Stimulated activated naive B cell treated with anti-CD40 and anti-IgM and Interleukin-4, amounts not matched to agents 10 μg/mL and 1 μg/mL and 100 μg/mL, for 72 hours (primary cell): ENCODE measurements around the gene CHST12.
"Not testable (repeated sequence)": the region's sequence is repeated elsewhere in the genome, so short reads cannot be mapped to it uniquely, and the experiment has no call there.

ENCODE experiments used
- ATAC-seq, 2 donors: fragments of 150-1000 bp; cut with Tn5 transposase; replicated peaks; 2 replicates each; pipeline ENCODE4 v1.10.0; 2021; ENCODE audit warnings: moderate library complexity in 1 of 2
- DNase-seq: peaks from one replicate; pipeline ENCODE4 v3.0.0; 2021
- H3K27ac Mint-ChIP-seq: one replicate; pipeline ENCODE4 v1.8.0; 2022; ENCODE audit warnings: mild to moderate bottlenecking, mixed read lengths
- H3K27me3 Mint-ChIP-seq, 2 donors: one replicate each; pipeline ENCODE4 v1.8.0; 2022; ENCODE audit warnings: mixed read lengths in 2 of 2
- H3K36me3 Mint-ChIP-seq, 2 donors: one replicate each; pipeline ENCODE4 v1.8.0; 2022; ENCODE audit warnings: mixed read lengths in 2 of 2, mild to moderate bottlenecking in 1 of 2
- H3K4me1 Mint-ChIP-seq, 2 donors: one replicate each; pipeline ENCODE4 v1.8.0; 2022; ENCODE audit warnings: mixed read lengths in 2 of 2, mild to moderate bottlenecking in 1 of 2
- H3K4me3 Mint-ChIP-seq, 2 donors: one replicate each; pipeline ENCODE4 v1.8.0; 2022; ENCODE audit warnings: mild to moderate bottlenecking in 2 of 2, mixed read lengths in 2 of 2, moderate library complexity in 1 of 2
- H3K9me3 Mint-ChIP-seq, 2 donors: one replicate each; pipeline ENCODE4 v1.8.0; 2022; ENCODE audit warnings: mixed read lengths in 2 of 2, mild to moderate bottlenecking in 1 of 2

The CHST12 gene

DNA sequence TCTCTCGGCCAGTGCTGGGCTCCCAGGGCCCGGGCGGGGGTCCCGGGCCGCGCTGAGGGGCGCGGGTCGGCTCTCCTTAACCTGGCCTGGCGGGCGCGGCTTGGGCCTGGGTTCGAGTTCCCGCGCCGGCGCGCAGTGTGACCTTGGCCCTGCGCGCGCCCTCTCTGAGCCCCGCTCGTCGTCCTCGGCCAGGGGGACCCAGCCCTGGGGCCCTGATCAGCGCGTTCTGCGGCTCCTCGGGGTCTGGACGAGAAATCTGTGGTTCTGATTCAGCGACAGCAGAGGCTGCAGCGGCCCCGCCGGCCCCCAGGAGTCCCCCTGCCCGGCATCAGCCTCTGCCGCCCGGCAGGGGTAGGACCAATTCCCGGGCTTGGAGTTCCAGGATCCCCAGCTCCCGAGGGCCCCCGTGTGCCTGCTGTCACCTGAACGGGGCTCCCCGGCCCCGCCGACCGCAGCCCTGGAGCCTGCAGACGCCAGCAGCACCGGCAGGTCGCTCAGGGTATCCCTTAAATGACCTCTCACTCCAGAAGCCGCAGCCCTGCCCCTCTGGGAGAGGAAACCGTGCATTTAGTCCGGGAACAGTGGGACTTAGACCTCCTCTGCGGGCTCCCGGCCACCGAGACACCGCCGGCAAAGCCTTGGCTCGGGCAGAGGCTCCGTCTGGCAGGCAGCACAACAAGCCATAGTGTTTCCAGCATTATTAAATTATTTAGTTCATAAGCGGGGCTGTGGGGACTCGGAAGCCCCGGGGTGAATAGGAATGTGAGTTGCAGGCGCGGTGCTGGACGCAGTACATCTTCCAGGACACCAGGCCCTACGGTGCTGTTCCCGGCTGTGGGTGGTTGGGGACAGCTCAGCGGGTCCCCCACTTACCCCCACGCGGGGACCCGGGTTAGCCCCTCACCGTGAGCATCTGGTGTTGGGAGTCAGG, 572 bp downstream of the CHST12 start:
- peak; percentile 16 for DNase-seq
- Mint-ChIP-seq H3K9me3 (peaks cover 4 to 7% of the 10 kb centered on the region in 2 donors), H3K4me3 (peak overlapping the region; percentile 55 to 90), H3K27ac (peak overlapping the region; percentile 68), H3K4me1 (peaks cover 44 to 53% of the 10 kb centered on the region in 2 donors), H3K36me3 (peaks cover 0 to 9% of the 10 kb centered on the region in 2 donors), H3K27me3 (no peaks in the 10 kb centered on the region)
- ATAC-seq, result peak; percentile 40 to 42

DNA sequence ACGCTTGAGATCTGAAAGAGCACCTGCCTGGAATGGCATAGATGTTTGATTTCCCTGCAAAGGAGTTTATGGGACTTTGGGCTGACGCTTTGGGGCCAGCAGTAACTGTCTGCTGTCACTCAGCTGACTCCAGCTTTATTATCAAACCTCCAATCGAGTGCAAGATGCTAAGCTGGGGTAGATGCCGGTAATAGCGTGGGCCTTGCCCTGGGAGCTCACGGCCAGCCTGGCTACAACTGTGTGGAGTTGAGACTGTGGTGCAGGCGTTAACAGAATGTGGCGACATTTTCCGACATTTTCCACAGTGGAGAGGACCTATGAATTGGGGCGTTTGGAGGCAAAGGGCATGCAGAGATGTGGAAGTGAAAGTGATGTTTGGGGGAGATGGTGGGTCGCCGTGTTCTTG, 1.3 kb downstream of the CHST12 start:
- peaks cover 45 to 56% of the 10 kb centered on the region in 2 donors for H3K4me1 Mint-ChIP-seq
- peak overlapping the region; percentile 55 to 69 for H3K4me3 Mint-ChIP-seq
- no peak for ATAC-seq
- peaks cover 4 to 7% of the 10 kb centered on the region in 2 donors for H3K9me3 Mint-ChIP-seq
- DNase-seq, result no peak
- H3K36me3 Mint-ChIP-seq, result peaks cover 0 to 9% of the 10 kb centered on the region in 2 donors
- peak overlapping the region; percentile 72 for H3K27ac Mint-ChIP-seq
- H3K27me3 Mint-ChIP-seq, result no peaks in the 10 kb centered on the region

DNA sequence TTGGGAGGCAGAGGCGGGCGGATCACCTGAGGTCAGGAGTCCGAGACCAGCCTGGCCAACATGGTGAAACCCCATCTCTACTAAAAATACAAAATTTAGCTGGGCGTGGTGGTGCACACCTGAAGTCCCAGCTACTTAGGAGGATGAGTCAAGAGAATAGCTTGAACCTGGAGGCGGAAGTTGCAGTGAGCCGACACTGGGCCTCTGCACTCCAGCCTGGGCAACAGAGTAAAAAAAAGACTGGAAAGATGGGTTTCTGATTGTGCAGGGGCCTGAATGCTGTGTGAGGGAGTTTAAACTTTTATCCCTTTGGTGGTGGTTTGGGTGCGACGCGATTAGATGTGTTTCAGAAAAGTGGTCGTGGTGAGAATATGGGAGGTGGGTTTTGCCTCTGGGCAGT, 1.8 kb downstream of the CHST12 start:
- H3K9me3 Mint-ChIP-seq, result peaks cover 4 to 7% of the 10 kb centered on the region in 2 donors
- peaks cover 0 to 9% of the 10 kb centered on the region in 2 donors for H3K36me3 Mint-ChIP-seq
- DNase-seq (no peak), ATAC-seq (no peak)
- H3K4me3 Mint-ChIP-seq, result peak overlapping the region; percentile 55 to 69
- peaks cover 45 to 56% of the 10 kb centered on the region in 2 donors for H3K4me1 Mint-ChIP-seq
- peak overlapping the region; percentile 72 for H3K27ac Mint-ChIP-seq
- H3K27me3 Mint-ChIP-seq, result no peaks in the 10 kb centered on the region

DNA sequence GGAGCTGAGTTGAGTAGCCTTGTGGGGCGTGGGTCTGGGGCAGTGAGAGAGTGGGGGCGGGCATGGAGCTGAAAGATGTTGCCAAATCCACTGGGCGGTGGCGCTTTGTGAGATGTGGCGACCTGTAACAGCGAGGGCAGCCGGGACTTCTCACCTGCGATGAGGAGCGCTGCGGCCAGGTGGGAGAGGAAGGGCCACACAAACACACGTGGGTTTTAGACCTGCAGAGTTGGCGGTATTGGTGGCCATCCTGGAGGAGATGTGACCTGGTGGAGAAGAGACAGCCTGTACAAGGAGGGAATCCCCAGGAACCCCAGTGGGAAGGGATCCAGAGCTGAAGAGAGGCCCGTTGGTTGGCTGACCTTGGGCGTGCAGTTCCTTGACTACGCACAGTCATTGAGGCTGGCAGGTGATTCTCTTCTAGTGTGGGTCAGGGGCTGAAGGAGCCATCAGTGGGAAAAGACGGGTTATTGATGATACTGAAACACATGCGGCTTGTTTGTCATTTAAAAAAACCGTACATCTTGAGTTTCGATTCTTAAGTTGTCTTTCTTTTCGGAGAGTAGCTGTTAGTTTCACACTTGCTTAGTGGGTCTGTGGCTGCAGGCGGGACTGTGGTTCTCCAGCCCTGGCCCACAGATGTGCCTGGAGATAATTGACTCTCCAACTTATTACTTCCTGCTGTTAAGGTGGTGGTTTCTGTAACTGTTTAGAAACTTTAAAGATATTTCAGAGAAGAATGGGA, 2.4 kb downstream of the CHST12 start:
- Mint-ChIP-seq H3K27ac (peak overlapping the region; percentile 72), H3K27me3 (no peaks in the 10 kb centered on the region), H3K9me3 (peaks cover 4 to 7% of the 10 kb centered on the region in 2 donors), H3K4me3 (peak overlapping the region; percentile 55 to 69), H3K4me1 (peaks cover 48 to 61% of the 10 kb centered on the region in 2 donors), H3K36me3 (peaks cover 0 to 9% of the 10 kb centered on the region in 2 donors)
- DNase-seq (peak; percentile 49), ATAC-seq (peak; percentile 56 to 59)

DNA sequence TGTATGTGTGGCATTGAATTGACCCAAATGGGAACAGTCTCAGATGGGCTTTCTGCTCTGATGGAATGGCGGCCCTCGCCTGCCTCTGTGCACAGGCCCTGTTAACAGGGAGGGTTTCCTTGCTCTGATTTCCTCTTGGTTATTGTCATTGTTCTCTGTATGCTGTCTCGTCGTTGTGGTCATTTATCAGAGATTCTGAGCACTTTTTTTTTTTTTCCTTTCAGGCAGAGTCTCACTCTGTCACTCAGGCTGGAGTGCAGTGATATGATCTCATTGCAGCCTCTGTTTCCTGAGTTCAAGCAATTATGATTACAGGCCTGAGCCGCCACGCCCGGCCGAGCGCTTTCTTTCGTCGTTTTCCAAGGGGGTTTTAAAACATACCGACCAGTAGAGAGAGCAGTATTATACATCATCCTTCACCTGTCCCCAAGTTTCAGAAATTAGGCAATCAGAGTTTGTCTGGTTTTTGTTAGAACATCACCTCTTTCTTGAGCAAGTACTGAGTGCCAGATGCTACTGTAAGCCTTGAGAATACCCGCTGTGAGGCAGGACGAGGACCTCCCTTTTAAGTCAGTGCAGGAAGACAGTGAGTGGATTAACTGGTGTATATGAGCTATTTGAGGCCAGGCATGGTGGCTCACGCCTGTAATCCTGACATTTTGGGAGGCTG, 6.5 kb downstream of the CHST12 start:
- H3K4me3 Mint-ChIP-seq, result peak overlapping the region in 1 of 2 donors; percentile 18
- peaks cover 42 to 79% of the 10 kb centered on the region in 2 donors for H3K4me1 Mint-ChIP-seq
- H3K9me3 Mint-ChIP-seq, result peaks cover 2 to 4% of the 10 kb centered on the region in 2 donors
- H3K27ac Mint-ChIP-seq, result peak overlapping the region; percentile 75
- no peaks in the 10 kb centered on the region for H3K27me3 Mint-ChIP-seq
- ATAC-seq (no peak), DNase-seq (no peak)
- peaks cover 0 to 13% of the 10 kb centered on the region in 2 donors for H3K36me3 Mint-ChIP-seq

DNA sequence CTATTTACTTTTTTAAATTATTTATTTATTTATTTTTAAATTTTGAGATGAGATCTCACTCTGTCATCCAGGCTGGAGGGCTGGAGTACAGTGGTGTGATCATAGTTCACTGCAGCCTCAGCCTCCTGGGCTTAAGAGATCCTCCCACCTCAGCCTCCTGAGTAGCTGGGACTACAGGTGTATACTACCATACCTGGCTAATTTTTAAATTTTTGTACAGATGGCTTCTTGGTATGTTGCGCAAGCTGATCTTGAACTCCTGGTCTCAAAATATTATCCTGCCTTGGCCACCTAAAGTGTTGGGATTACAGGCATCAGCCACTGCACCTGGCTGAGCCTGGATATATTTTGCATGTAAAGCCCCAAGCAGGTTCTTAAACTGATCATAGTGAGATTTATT, 7.6 kb downstream of the CHST12 start:
- no peak for ATAC-seq

DNA sequence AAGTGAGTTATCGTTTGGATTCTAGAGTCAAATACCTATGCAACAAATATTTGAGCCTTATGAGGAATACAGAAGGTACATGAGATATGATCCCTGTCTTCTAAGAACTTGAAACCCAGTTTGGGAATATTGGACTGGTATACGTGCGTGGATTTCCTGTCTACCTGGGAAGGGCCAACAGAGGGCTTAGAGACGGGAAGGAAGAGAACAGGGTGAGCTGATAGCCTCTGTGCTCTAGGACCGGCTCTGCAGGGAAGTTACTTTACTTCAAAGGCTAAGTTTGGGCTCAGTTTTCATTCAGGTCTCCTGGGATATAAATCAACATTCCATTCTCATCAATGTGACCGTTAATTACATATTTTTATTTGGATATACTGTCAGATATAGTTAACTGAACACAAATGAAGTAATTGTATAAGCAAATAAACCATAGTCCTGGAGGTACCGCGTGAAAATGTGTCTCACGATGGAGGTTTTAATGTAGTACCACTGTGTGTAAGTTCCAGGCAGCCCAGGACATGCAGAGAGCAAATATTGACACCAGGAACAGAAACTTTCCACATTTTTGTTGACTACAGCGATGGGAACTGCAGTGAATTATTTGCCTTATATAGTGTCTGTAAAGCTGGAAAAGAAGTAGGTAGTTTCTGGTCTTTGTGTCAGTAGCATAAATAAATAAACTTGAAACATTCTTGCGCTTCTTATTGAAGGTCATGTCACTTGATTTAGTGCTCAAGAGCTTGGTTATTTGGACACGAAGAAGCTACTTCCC, 8.6 kb downstream of the CHST12 start:
- no peaks in the 10 kb centered on the region for H3K27me3 Mint-ChIP-seq
- H3K4me1 Mint-ChIP-seq, result peaks cover 33 to 68% of the 10 kb centered on the region in 2 donors
- H3K9me3 Mint-ChIP-seq, result peaks cover 0 to 1% of the 10 kb centered on the region in 2 donors
- ATAC-seq (no peak), DNase-seq (no peak)
- H3K36me3 Mint-ChIP-seq, result peaks cover 0 to 15% of the 10 kb centered on the region in 2 donors
- no peak overlapping the region for H3K27ac Mint-ChIP-seq
- H3K4me3 Mint-ChIP-seq, result no peak overlapping the region

More for the DNA sequence above, 7.6 kb downstream of the CHST12 start:
- Mint-ChIP-seq H3K4me1 (peaks cover 33 to 70% of the 10 kb centered on the region in 2 donors), H3K36me3 (peaks cover 0 to 13% of the 10 kb centered on the region in 2 donors), H3K9me3 (peaks cover 0 to 4% of the 10 kb centered on the region in 2 donors), H3K4me3 (no peak overlapping the region), H3K27ac (no peak overlapping the region), H3K27me3 (no peaks in the 10 kb centered on the region)
- no peak for DNase-seq

DNA sequence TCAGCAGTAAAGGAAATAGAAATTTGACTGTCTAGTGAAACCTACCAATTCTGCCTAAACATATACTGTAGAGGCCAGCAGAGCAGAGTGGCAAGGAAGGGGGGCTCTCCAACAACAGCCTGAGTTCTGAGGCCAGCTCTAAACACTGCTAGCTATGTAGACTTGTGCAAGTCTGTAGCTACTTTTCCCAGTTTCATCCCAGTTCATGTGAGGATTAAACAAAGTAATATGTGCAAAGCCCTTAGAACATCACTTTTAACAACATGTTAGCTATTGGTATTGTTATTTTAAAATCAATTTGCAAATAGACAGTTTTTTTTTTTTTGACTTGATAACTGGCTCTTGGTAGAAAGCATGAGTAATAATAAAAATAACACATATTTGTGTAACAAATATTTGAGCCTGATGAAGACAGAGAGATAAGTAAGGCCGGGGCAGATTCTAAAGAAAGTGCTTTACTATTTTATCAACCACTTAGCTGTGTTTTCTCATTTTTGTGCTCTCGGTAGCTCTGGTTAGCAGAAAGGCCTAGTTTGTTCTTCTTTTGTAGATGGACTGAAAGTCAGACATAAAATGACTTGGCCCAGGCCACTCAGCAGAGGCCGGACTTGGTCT, 9.3 kb downstream of the CHST12 start:
- no peak for DNase-seq
- ATAC-seq, result no peak
- H3K9me3 Mint-ChIP-seq, result no peaks in the 10 kb centered on the region
- peaks cover 32 to 65% of the 10 kb centered on the region in 2 donors for H3K4me1 Mint-ChIP-seq
- H3K27ac Mint-ChIP-seq, result no peak overlapping the region
- no peaks in the 10 kb centered on the region for H3K27me3 Mint-ChIP-seq
- peaks cover 0 to 13% of the 10 kb centered on the region in 2 donors for H3K36me3 Mint-ChIP-seq
- no peak overlapping the region for H3K4me3 Mint-ChIP-seq

DNA sequence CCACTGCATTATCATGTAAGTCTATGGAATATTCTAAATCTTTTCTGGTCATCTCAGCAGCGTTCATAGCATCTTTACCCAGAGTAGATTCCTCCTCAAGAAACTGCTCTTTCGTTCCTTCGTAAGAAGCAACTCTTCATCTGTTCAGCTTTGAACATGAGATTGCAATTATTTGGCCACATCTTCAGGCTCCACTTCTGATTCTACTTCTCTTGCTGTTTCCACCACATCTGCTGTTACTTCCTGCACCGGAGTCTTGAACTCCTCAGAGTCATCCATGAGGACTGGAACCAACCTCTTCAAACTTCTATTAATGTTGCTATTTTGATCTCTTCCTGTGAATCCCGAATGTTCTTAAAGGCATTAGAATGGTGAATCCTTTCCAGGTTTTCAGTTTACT, 12.7 kb downstream of the CHST12 start:
- no peaks in the 10 kb centered on the region for H3K9me3 Mint-ChIP-seq
- ATAC-seq (no peak), DNase-seq (no peak)
- H3K4me1 Mint-ChIP-seq, result peaks cover 11 to 44% of the 10 kb centered on the region in 2 donors
- no peak overlapping the region for H3K4me3 Mint-ChIP-seq
- H3K27ac Mint-ChIP-seq, result no peak overlapping the region
- peaks cover 0 to 8% of the 10 kb centered on the region in 2 donors for H3K36me3 Mint-ChIP-seq
- H3K27me3 Mint-ChIP-seq, result no peaks in the 10 kb centered on the region

DNA sequence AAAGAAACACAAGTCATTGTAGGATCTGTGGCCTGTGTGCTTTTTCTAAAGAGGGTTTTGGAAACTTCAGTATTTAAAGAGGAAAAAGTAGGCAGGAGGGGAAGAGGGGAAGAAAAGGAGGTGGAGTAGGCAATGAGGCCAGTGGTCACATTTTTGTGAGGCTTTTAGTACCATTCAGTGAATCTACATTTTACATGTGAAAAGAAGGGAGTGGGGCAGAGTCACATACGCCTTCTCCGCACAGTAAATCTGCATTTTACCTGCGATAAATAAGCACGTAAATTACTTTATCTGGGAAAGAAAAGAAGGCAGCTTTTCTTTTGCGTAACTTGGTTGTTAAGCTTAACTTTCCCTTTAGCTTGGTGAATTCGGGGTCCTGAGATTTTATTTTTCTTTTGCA, 13.2 kb downstream of the CHST12 start:
- no peak for ATAC-seq
- DNase-seq, result no peak
- H3K27me3 Mint-ChIP-seq, result no peaks in the 10 kb centered on the region
- no peak overlapping the region for H3K4me3 Mint-ChIP-seq
- H3K4me1 Mint-ChIP-seq, result peaks cover 11 to 44% of the 10 kb centered on the region in 2 donors
- no peaks in the 10 kb centered on the region for H3K9me3 Mint-ChIP-seq
- H3K36me3 Mint-ChIP-seq, result peaks cover 0 to 8% of the 10 kb centered on the region in 2 donors
- H3K27ac Mint-ChIP-seq, result no peak overlapping the region

DNA sequence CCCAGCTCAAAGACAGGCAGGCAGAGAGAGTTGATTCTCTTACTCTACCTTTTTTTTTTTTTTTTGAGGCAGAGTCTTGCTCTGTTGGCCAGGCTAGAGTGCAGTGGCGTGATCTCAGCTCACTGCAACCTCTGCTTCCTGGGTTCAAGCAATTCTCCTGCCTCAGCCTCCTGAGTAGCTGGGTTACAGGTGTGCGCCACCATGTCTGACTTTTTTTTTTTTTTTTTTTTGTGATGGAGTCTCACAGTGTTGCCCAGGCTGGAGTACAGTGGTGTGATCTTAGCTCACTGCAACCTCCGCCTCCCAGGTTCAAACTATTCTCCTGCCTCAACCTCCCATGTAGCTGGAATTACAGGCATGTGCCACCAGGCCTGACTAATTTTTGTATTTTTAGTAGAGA, 13.8 kb downstream of the CHST12 start:
- not testable (repeated sequence) for DNase-seq, ATAC-seq, H3K4me3 Mint-ChIP-seq, H3K27ac Mint-ChIP-seq, H3K27me3 Mint-ChIP-seq, H3K9me3 Mint-ChIP-seq
- Mint-ChIP-seq H3K36me3 (peaks cover 1 to 11% of the 10 kb centered on the region in 2 donors), H3K4me1 (peaks cover 14 to 49% of the 10 kb centered on the region in 2 donors)

DNA sequence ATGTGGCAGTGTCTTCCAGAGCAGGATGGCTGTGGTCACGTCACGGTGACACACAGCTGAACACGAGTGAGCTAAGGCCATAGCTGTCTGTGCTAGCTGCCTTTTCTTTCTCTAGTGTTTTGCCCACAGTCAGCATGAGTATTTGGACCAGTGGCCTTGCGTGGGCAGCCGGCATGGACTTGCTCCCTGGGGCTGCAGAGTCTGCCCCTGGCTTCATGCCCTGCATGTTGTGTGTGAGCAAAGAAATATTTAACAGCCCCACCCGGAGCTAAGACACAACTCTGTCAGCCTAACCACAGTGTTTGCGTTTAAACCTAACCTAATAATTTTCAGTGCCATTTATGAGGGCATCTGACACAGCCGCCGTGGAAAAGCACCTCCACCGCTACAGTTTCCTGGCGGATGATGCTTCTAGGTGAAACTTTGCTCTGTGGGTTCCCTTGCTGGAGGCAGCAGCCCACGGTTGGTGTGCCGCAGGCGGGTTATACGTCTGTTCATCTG, 14.6 kb downstream of the CHST12 start:
- no peak overlapping the region for H3K27ac Mint-ChIP-seq
- DNase-seq (no peak), ATAC-seq (no peak)
- H3K36me3 Mint-ChIP-seq, result peaks cover 1 to 11% of the 10 kb centered on the region in 2 donors
- H3K4me3 Mint-ChIP-seq, result no peak overlapping the region
- H3K4me1 Mint-ChIP-seq, result peaks cover 13 to 42% of the 10 kb centered on the region in 2 donors
- no peaks in the 10 kb centered on the region for H3K27me3 Mint-ChIP-seq
- no peaks in the 10 kb centered on the region for H3K9me3 Mint-ChIP-seq
